GM10266 (cell line): ENCODE data around the gene LRRC17.

Experiments
- DNase-seq: peaks from one replicate; pipeline ENCODE4 v3.0.0; 2012; ENCODE audit errors: extremely low spot score
- TF ChIP-seq, protein P1 (sequence below): IDR thresholded peaks from 2 replicates; pipeline ENCODE4 v1.5.1; 2012; ENCODE audit warnings: mild to moderate bottlenecking, low read depth; ENCODE audit not compliant: control insufficient read depth, insufficient read depth; ENCODE audit errors: missing control alignments

LRRC17 gene

DNA sequence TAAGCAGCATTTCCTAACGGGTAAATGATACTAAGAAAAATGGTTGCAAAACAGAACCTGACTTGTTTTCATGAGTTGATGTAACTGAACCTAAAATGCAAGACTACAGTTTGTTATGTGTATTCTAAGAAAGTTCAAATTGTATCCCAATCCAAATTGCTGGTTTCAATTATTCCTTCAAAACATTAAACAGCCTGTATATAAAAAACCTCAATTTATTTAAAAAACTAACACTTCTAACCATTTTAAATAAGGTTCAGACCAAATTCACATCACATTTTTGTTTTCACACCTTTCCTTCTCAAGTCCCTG, 80.9 kb downstream of the LRRC17 start:
- DNase-seq: no peak
- TF ChIP-seq, protein P1, sequence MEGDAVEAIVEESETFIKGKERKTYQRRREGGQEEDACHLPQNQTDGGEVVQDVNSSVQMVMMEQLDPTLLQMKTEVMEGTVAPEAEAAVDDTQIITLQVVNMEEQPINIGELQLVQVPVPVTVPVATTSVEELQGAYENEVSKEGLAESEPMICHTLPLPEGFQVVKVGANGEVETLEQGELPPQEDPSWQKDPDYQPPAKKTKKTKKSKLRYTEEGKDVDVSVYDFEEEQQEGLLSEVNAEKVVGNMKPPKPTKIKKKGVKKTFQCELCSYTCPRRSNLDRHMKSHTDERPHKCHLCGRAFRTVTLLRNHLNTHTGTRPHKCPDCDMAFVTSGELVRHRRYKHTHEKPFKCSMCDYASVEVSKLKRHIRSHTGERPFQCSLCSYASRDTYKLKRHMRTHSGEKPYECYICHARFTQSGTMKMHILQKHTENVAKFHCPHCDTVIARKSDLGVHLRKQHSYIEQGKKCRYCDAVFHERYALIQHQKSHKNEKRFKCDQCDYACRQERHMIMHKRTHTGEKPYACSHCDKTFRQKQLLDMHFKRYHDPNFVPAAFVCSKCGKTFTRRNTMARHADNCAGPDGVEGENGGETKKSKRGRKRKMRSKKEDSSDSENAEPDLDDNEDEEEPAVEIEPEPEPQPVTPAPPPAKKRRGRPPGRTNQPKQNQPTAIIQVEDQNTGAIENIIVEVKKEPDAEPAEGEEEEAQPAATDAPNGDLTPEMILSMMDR: no peak

DNA sequence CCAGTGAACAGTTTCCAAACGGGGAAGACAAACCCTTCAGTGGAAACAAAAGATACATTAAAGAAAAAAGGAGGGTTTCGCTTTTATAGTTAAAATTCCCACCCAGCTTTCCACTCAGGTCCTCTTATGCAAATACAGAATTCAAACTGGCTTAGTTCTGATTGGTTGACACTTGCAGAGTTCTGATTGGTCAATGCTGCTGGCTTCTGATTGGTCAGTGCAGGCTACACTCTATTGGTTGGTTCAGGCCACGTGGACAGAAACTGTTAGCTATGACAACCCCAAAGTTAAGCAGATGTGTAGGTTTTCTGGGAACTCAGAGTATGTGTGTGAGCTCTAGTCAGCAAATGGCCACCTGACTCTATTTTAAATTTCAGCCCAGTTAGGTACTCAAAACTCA, 81.8 kb downstream of the LRRC17 start:
- no peak for DNase-seq
- TF ChIP-seq, protein P1: no peak
